CD14-positive monocyte (primary cell): ENCODE data around the gene GRB7. TPM values are rescaled to one million over a fixed set of nuclear protein-coding genes. Genes with fewer than 3 reads are reported as not detected.

Experiments used
- DNase-seq, 3 donors: peaks; one replicate each; pipeline ENCODE4 v3.0.0-alpha.2; 2011 to 2022
- H2AFZ ChIP-seq: 2 replicates; pipeline ENCODE4 v1.6.0; 2012; ENCODE audit warnings: mild to moderate bottlenecking, low read depth, low read length, inconsistent platforms; ENCODE audit not compliant: insufficient read depth, poor library complexity, severe bottlenecking
- H3K27ac ChIP-seq, 2 donors: 1 replicate in 1 of 2; 2 replicates in 1 of 2; pipeline ENCODE4 v1.5.1; 2012 to 2013; ENCODE audit warnings: low read length in 2 of 2, control low read depth in 1 of 2, inconsistent platforms in 1 of 2, low read depth in 1 of 2, mild to moderate bottlenecking in 1 of 2
- H3K27me3 ChIP-seq, 2 donors: one replicate each; pipeline versions ENCODE4 v1.6.0 to v1.6.1; 2011 to 2013; ENCODE audit warnings: low read length in 2 of 2; ENCODE audit not compliant: control insufficient read depth in 2 of 2, insufficient read depth in 2 of 2
- H3K36me3 ChIP-seq, 2 donors: replicated peaks in 1 of 2; 1 replicate in 1 of 2; 2 replicates in 1 of 2; pipeline versions ENCODE4 v1.5.1 to v1.6.1; 2012 to 2013; ENCODE audit warnings: low read length in 2 of 2, control low read depth in 1 of 2, inconsistent platforms in 1 of 2, mild to moderate bottlenecking in 1 of 2; ENCODE audit not compliant: insufficient read depth in 2 of 2, control insufficient read depth in 1 of 2
- H3K4me1 ChIP-seq, 2 donors: 1 replicate in 1 of 2; 2 replicates in 1 of 2; pipeline versions ENCODE4 v1.5.1 to v1.6.1; 2012 to 2013; ENCODE audit warnings: low read length in 2 of 2, control low read depth in 1 of 2, inconsistent platforms in 1 of 2, mild to moderate bottlenecking in 1 of 2, moderate library complexity in 1 of 2; ENCODE audit not compliant: insufficient read depth in 2 of 2, control insufficient read depth in 1 of 2
- H3K4me2 ChIP-seq: replicated peaks from 2 replicates; pipeline ENCODE3; 2012; ENCODE audit warnings: low read length, moderate library complexity, mild to moderate bottlenecking; ENCODE audit not compliant: poor library complexity, severe bottlenecking; ENCODE audit errors: extremely low read depth
- H3K4me3 ChIP-seq, 3 experiments: fragments of 200-600 bp in 1 of 3; sonication (generic) in 1 of 3; replicated peaks in 1 of 3; 1 replicate in 2 of 3; 2 replicates in 1 of 3; pipeline ENCODE4 v1.5.1; 2011 to 2013; ENCODE audit warnings: low read length in 3 of 3, mild to moderate bottlenecking in 3 of 3, control low read depth in 2 of 3, low read depth in 2 of 3, inconsistent platforms in 1 of 3, moderate library complexity in 1 of 3
- H3K79me2 ChIP-seq: 2 replicates; pipeline ENCODE4 v1.6.0; 2012; ENCODE audit warnings: mild to moderate bottlenecking, control low read depth, inconsistent platforms, low read length, moderate library complexity; ENCODE audit not compliant: insufficient read depth
- H3K9ac ChIP-seq: 2 replicates; pipeline ENCODE4 v1.6.0; 2017; ENCODE audit warnings: low read length, mild to moderate bottlenecking; ENCODE audit not compliant: insufficient read depth, poor library complexity, severe bottlenecking
- H3K9me3 ChIP-seq, 2 donors: replicated peaks in 1 of 2; 1 replicate in 1 of 2; 2 replicates in 1 of 2; pipeline versions ENCODE4 v1.5.1 to v1.6.1; 2012 to 2013; ENCODE audit warnings: low read length in 2 of 2, control low read depth in 1 of 2; ENCODE audit not compliant: control insufficient read depth in 1 of 2, insufficient read depth in 1 of 2
- H4K20me1 ChIP-seq: 2 replicates; pipeline ENCODE4 v1.6.0; 2012; ENCODE audit warnings: mild to moderate bottlenecking, low read length, control low read depth, moderate library complexity; ENCODE audit not compliant: insufficient read depth
- H3K27ac Mint-ChIP-seq, 7 donors: one replicate each; pipeline ENCODE4 v1.8.0; 2020; ENCODE audit warnings: mild to moderate bottlenecking in 7 of 7, mixed read lengths in 7 of 7, moderate library complexity in 6 of 7, inconsistent platforms in 2 of 7
- H3K27me3 Mint-ChIP-seq, 3 donors: one replicate each; pipeline ENCODE4 v1.8.0; 2021 to 2022; ENCODE audit warnings: low read depth in 3 of 3, mild to moderate bottlenecking in 3 of 3, mixed read lengths in 3 of 3, moderate library complexity in 3 of 3, inconsistent platforms in 1 of 3
- H3K36me3 Mint-ChIP-seq, 2 donors: one replicate each; pipeline ENCODE4 v1.8.0; 2020; ENCODE audit warnings: mixed read lengths in 2 of 2, inconsistent platforms in 1 of 2, mild to moderate bottlenecking in 1 of 2
- H3K4me1 Mint-ChIP-seq: one replicate; pipeline ENCODE4 v1.8.0; 2020; ENCODE audit warnings: mild to moderate bottlenecking, mixed read lengths
- H3K4me3 Mint-ChIP-seq, 2 donors: one replicate each; pipeline ENCODE4 v1.8.0; 2020; ENCODE audit warnings: mild to moderate bottlenecking in 2 of 2, mixed read lengths in 2 of 2, moderate library complexity in 1 of 2
- H3K9me3 Mint-ChIP-seq, 7 donors: one replicate each; pipeline ENCODE4 v1.8.0; 2020 to 2022; ENCODE audit warnings: mixed read lengths in 7 of 7, mild to moderate bottlenecking in 6 of 7, moderate library complexity in 6 of 7, inconsistent platforms in 2 of 7
- WGBS: methylation state at CpG from one replicate; pipeline ENCODE4 v1.1.5; 2013; ENCODE audit warnings: missing lambda C conversion rate; ENCODE audit not compliant: insufficient coverage; 5-methylcytosine and 5-hydroxymethylcytosine counted together
- intact Hi-C, 2 donors: fragments of 100-400 bp; cut with micrococcal nuclease; formaldehyde crosslinking; loops; one replicate each; pipeline versions ENCODE4 v1.15.0 to v1.15.1; 2023
- polyA plus RNA-seq, 3 donors: library from polyadenylated mRNA; depleted of rRNA in 1 of 3; unstranded in 2 of 3; stranded (reverse) in 1 of 3; fragments of 300-500 nt in 2 of 3; fragments of >200 nt in 1 of 3; fragmentation: Illumina TruSeq in 2 of 3; gene quantifications; 1 replicate in 2 of 3; 2 replicates in 1 of 3; pipeline ENCODE4 v1.2.3, GENCODE V29; 2012 to 2021
- small RNA-seq: library from RNA; depleted of rRNA; stranded (forward); fragments of <200 nt; gene quantifications from one replicate; pipeline ENCODE3, GENCODE V24; 2012; ENCODE audit warnings: low read depth; ENCODE audit not compliant: insufficient read length
- TF ChIP-seq, protein P1 (sequence below): fragments of 200-600 bp; IDR thresholded peaks from one replicate; pipeline ENCODE4 v1.8.0; 2022; ENCODE audit warnings: antibody characterized with exemption, mild to moderate bottlenecking

GRB7 gene
- polyA plus RNA-seq, 3 donors = not detected

DNA sequence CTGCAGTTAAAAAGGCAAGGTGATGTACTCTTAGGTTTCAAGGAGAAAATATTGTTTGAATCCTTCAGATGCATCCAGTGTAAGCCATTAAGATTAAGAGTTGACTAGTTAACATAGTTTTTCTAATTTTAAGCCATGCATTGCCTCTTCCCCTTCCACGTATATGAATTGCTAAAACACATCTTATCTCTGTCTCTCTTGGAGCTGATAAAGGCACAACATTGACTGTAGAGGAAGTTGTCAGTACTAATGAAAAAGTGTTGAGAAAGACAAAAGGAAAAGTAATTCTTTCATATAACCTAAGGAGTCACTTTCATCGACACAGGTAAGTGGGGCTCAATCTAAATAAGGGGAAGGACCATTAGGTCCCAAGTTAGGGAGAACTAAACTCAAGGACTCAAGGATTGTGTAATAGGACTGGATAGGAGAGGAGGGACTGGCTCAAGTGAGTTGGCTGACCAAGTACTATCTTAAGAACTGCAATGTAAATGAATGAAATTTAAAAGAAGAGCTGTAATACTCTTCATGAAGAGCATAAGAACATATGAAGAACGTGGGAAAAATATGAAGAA is 55.6 kb downstream of the GRB7 start:
- H3K27me3 ChIP-seq = peaks cover 27 to 34% of the 10 kb centered on the region in 2 donors
- H3K9ac ChIP-seq = no peak overlapping the region
- H3K79me2 ChIP-seq = no peaks in the 10 kb centered on the region
- Mint-ChIP-seq H3K9me3 (no peaks in the 10 kb centered on the region), H3K36me3 (no peaks in the 10 kb centered on the region), H3K4me3 (no peak overlapping the region), H3K27me3 (peaks cover 26 to 46% (median 29%) of the 10 kb centered on the region in 3 donors), H3K4me1 (no peaks in the 10 kb centered on the region), H3K27ac (peak overlapping the region in 1 of 7 donors; percentile 21)
- intact Hi-C loops = no loop called here
- no peaks in the 10 kb centered on the region for H3K36me3 ChIP-seq
- no peaks in the 10 kb centered on the region for H3K9me3 ChIP-seq
- no peaks in the 10 kb centered on the region for H3K4me1 ChIP-seq
- no peaks in the 10 kb centered on the region for H4K20me1 ChIP-seq
- H3K4me2 ChIP-seq = no peak overlapping the region
- H2AFZ ChIP-seq = no peak overlapping the region
- TF ChIP-seq, protein P1, sequence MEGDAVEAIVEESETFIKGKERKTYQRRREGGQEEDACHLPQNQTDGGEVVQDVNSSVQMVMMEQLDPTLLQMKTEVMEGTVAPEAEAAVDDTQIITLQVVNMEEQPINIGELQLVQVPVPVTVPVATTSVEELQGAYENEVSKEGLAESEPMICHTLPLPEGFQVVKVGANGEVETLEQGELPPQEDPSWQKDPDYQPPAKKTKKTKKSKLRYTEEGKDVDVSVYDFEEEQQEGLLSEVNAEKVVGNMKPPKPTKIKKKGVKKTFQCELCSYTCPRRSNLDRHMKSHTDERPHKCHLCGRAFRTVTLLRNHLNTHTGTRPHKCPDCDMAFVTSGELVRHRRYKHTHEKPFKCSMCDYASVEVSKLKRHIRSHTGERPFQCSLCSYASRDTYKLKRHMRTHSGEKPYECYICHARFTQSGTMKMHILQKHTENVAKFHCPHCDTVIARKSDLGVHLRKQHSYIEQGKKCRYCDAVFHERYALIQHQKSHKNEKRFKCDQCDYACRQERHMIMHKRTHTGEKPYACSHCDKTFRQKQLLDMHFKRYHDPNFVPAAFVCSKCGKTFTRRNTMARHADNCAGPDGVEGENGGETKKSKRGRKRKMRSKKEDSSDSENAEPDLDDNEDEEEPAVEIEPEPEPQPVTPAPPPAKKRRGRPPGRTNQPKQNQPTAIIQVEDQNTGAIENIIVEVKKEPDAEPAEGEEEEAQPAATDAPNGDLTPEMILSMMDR = no peak
- DNase-seq = no peak
- WGBS = no CpG with 5 or more reads among the region's 3 CpGs
- no peak overlapping the region for H3K27ac ChIP-seq
- no peak overlapping the region for H3K4me3 ChIP-seq

DNA sequence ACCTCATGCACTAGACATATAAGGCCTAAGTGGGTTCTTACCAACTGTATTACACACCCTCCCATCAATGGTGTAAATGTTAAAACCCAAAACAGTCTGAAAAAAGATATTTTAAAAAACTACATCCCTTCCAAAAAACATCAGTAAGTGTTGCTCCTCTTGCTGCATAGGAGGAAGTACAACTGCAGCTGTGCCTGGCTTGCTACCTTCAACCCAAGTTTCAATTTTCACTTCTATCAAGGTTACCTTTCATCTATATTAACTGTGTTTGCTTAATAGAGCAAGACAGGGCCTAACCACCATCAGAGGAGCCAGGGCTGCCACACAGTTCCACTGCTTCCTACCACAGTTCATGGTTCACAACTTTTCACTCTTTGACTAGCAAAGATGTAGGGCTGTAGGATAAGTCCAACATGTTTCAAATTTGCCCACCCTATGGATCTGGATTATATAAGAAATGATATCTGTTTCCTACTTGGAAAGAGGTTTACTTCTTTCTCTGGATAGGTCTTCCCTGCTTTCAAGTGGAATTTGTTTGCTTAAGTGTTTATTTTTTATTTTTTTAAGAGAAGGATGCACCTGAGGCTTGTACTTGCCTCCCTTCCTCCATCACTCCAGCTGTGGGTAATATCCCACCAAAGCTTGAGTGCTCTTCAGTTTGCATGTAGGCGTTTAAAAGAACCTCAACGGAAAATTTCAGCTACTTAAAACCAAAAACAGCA is 56.7 kb downstream of the GRB7 start:
- no peak for DNase-seq
- no peaks in the 10 kb centered on the region for H3K36me3 Mint-ChIP-seq
- H3K9me3 ChIP-seq = no peaks in the 10 kb centered on the region
- H3K4me3 Mint-ChIP-seq = no peak overlapping the region
- H3K4me1 ChIP-seq = no peaks in the 10 kb centered on the region
- H3K9me3 Mint-ChIP-seq = no peaks in the 10 kb centered on the region
- no peak overlapping the region for H3K4me3 ChIP-seq
- H3K9ac ChIP-seq = no peak overlapping the region
- H3K27ac Mint-ChIP-seq = peak overlapping the region in 1 of 7 donors; percentile 8
- no peaks in the 10 kb centered on the region for H4K20me1 ChIP-seq
- no peaks in the 10 kb centered on the region for H3K79me2 ChIP-seq
- H3K27me3 Mint-ChIP-seq = peaks cover 25 to 46% (median 31%) of the 10 kb centered on the region in 3 donors
- no peaks in the 10 kb centered on the region for H3K4me1 Mint-ChIP-seq
- TF ChIP-seq, protein P1 = no peak
- H3K27me3 ChIP-seq = peaks cover 28 to 34% of the 10 kb centered on the region in 2 donors
- WGBS = no CpG with 5 or more reads among the region's 2 CpGs
- H3K4me2 ChIP-seq = no peak overlapping the region
- H2AFZ ChIP-seq = no peak overlapping the region
- H3K36me3 ChIP-seq = no peaks in the 10 kb centered on the region
- intact Hi-C loops = no loop called here
- no peak overlapping the region for H3K27ac ChIP-seq

Small RNA genes lying within 50 kb of the gene (small RNA-seq; reads per million reads assigned to genes)
- gene MIR4728 = not detected

Other genes starting within 250 kb of the GRB7 start
- not detected for gene NEUROD2, start 130.0 kb upstream of the GRB7 start, polyA plus RNA-seq
- gene PPP1R1B, start 111.0 kb upstream of the GRB7 start, polyA plus RNA-seq = under 1 TPM in 1 of 3 donors, not detected in 2; 0.05 TPM
- 100 to 1,000 TPM in 1 of 3 donors, 10 to 100 TPM in 2; 35.1 to 114 (median 45.3) TPM for gene STARD3, start 100.8 kb upstream of the GRB7 start, polyA plus RNA-seq
- gene TCAP, start 72.6 kb upstream of the GRB7 start, polyA plus RNA-seq = 1 to 10 TPM in 1 of 3 donors, not detected in 2; 1.3 TPM
- gene PNMT, start 69.5 kb upstream of the GRB7 start, polyA plus RNA-seq = not detected
- gene PGAP3, start 49.9 kb upstream of the GRB7 start, polyA plus RNA-seq = 10 to 100 TPM in 1 of 3 donors, 1 to 10 TPM in 2; 8.3 to 19.3 (median 9.2) TPM
- under 1 TPM in 2 of 3 donors, not detected in 1; 0.17 to 0.73 TPM for gene ERBB2, start 37.9 kb upstream of the GRB7 start, polyA plus RNA-seq
- gene MIEN1, start 7.4 kb upstream of the GRB7 start, polyA plus RNA-seq = 100 to 1,000 TPM in 2 of 3 donors, 10 to 100 TPM in 1; 61.7 to 141 (median 124) TPM
- under 1 TPM; 0.05 to 0.15 (median 0.05) TPM for gene IKZF3, start 126.4 kb downstream of the GRB7 start, polyA plus RNA-seq
- gene ZPBP2, start 130.3 kb downstream of the GRB7 start, polyA plus RNA-seq = not detected
- gene GSDMB, start 180.7 kb downstream of the GRB7 start, polyA plus RNA-seq = 1 to 10 TPM in 1 of 3 donors, not detected in 2; 9.6 TPM
- 10 to 100 TPM in 2 of 3 donors, 1 to 10 TPM in 1; 9.4 to 13.5 (median 11.8) TPM for gene ORMDL3, start 189.7 kb downstream of the GRB7 start, polyA plus RNA-seq
- gene LRRC3C, start 189.8 kb downstream of the GRB7 start, polyA plus RNA-seq = not detected
- gene GSDMA, start 225.1 kb downstream of the GRB7 start, polyA plus RNA-seq = not detected
- gene PSMD3, start 242.9 kb downstream of the GRB7 start, polyA plus RNA-seq = 10 to 100 TPM; 48.4 to 63.2 (median 48.8) TPM